Measurements from ENCODE around the gene CLTCL1. TPM values are rescaled to one million over a fixed set of nuclear protein-coding genes. Genes with fewer than 3 reads are reported as not detected.

Gene CLTCL1
- total and polyA plus RNA-seq, 9 of the 15 experiments (the other 6 are each of a cell fraction or from before 2014, with no cell fraction given) = 1.1 to 11.7 (median 5.0) TPM

DNA sequence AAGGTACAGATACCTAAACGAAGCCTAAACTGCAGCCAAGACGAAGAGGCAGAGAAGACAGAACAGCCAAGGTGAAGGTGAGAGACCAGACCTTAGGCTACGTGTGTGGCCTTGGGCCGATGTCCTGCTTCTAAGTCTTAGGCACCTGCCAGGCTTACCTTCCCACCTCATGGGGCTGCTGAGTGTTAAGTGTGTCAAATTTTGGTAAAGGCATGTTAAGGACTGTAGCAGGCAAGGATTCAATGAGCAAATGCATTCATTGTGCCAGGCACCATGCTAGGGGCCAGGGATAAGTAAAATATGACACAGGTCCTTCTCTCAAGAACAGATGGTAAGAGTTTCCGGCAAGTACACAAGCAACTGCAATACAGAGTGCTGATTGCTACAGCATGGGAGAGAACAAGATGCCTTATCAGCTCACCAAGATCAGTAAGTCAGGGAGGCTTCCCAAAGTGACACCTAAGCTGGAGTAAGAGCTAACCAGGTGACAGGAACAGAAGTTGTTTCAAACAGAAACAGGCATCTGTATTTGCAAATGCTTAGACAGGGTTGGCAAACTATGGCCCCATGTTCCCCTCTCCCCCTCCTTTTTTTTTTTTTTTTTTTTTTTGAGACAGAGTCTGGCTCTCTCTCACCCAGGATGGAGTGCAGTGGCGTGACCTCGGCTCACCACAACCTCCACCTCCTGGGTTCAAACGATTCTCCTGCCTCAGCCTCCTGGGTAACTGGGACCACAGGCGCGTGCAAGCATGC lies 46.7 kb downstream of the CLTCL1 start (continued):
- peak; percentile 80; the same call in 1 of the 2 replicates for TF ChIP-seq CEBPG (CRISPR knock-in tag; IDR thresholded peaks at IDR 0.05)
- peak; percentile 94 to 99 for TF ChIP-seq CEBPG (tag; conservative IDR thresholded peaks at IDR 0.05 in 1 of 2, IDR thresholded peaks at IDR 0.05 in 1 of 2)
- 0 out of 2 replicates have a peak, but pooled peaks have one; percentile 34 for TF ChIP-seq ZNF707 (CRISPR knock-in tag; conservative IDR thresholded peaks at IDR 0.05)
- no peak for TF ChIP-seq ARID2 (IDR thresholded peaks at IDR 0.05)
- TF ChIP-seq, protein P1, sequence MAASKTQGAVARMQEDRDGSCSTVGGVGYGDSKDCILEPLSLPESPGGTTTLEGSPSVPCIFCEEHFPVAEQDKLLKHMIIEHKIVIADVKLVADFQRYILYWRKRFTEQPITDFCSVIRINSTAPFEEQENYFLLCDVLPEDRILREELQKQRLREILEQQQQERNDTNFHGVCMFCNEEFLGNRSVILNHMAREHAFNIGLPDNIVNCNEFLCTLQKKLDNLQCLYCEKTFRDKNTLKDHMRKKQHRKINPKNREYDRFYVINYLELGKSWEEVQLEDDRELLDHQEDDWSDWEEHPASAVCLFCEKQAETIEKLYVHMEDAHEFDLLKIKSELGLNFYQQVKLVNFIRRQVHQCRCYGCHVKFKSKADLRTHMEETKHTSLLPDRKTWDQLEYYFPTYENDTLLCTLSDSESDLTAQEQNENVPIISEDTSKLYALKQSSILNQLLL (CRISPR knock-in tag; IDR thresholded peaks at IDR 0.05; ENCODE audit: borderline replicate concordance) = peak; percentile 11; the same call in 1 of the 2 replicates
- TF ChIP-seq, protein P2, sequence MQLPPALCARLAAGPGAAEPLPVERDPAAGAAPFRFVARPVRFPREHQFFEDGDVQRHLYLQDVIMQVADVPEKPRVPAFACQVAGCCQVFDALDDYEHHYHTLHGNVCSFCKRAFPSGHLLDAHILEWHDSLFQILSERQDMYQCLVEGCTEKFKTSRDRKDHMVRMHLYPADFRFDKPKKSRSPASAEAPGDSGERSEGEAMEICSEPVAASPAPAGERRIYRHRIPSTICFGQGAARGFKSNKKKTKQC (CRISPR knock-in tag; IDR thresholded peaks at IDR 0.05) = 0 out of 2 replicates have a peak, but pooled peaks have one; percentile 42
- 0 out of 2 replicates have a peak, but pooled peaks have one; percentile 76 for TF ChIP-seq ZNF76 (CRISPR knock-in tag; IDR thresholded peaks at IDR 0.05; ENCODE audit: borderline replicate concordance)
- TF ChIP-seq MEF2D (tag; conservative IDR thresholded peaks at IDR 0.05; ENCODE audit: low read depth) = no peak
- TF ChIP-seq POLR3G (IDR thresholded peaks at IDR 0.05; ENCODE audit: extremely low read depth, insufficient read length, insufficient replicate concordance) = no peak
- TF ChIP-seq HOXB6 (CRISPR knock-in tag; IDR thresholded peaks at IDR 0.05; ENCODE audit: borderline replicate concordance) = 0 out of 2 replicates have a peak, but pooled peaks have one; percentile 37
- TF ChIP-seq, protein P3, sequence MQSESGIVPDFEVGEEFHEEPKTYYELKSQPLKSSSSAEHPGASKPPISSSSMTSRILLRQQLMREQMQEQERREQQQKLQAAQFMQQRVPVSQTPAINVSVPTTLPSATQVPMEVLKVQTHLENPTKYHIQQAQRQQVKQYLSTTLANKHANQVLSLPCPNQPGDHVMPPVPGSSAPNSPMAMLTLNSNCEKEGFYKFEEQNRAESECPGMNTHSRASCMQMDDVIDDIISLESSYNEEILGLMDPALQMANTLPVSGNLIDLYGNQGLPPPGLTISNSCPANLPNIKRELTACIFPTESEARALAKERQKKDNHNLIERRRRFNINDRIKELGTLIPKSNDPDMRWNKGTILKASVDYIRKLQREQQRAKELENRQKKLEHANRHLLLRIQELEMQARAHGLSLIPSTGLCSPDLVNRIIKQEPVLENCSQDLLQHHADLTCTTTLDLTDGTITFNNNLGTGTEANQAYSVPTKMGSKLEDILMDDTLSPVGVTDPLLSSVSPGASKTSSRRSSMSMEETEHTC (IDR thresholded peaks at IDR 0.05) = no peak
- TF ChIP-seq BMI1 (IDR thresholded peaks at IDR 0.05; ENCODE audit: low read length) = no peak
- 0 out of 2 replicates have a peak, but pooled peaks have one; percentile 42 for TF ChIP-seq ZNF165 (CRISPR knock-in tag; IDR thresholded peaks at IDR 0.05; ENCODE audit: borderline replicate concordance)
- peak; percentile 50; the same call in 1 of the 2 replicates for TF ChIP-seq SMARCA4 (IDR thresholded peaks at IDR 0.05)
- peak; percentile 23; the same call in 1 of the 2 replicates for TF ChIP-seq TOE1 (IDR thresholded peaks at IDR 0.05; ENCODE audit: borderline replicate concordance)
- no peak; the same call in 1 of the 2 replicates for TF ChIP-seq TOE1 (CRISPR knock-in tag; IDR thresholded peaks at IDR 0.05; ENCODE audit: borderline replicate concordance, low read depth)
- peak; percentile 26 to 59; a peak in 2 of 4 replicates for TF ChIP-seq SRF (CRISPR knock-in tag; IDR thresholded peaks at IDR 0.05)
- TF ChIP-seq, protein P4, sequence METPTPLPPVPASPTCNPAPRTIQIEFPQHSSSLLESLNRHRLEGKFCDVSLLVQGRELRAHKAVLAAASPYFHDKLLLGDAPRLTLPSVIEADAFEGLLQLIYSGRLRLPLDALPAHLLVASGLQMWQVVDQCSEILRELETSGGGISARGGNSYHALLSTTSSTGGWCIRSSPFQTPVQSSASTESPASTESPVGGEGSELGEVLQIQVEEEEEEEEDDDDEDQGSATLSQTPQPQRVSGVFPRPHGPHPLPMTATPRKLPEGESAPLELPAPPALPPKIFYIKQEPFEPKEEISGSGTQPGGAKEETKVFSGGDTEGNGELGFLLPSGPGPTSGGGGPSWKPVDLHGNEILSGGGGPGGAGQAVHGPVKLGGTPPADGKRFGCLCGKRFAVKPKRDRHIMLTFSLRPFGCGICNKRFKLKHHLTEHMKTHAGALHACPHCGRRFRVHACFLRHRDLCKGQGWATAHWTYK (CRISPR knock-in tag; IDR thresholded peaks at IDR 0.05) = peak; percentile 52; the same call in 1 of the 2 replicates
- peak; percentile 72 for TF ChIP-seq MYC (IDR thresholded peaks at IDR 0.05; ENCODE audit: low read depth, low read length)
- TF ChIP-seq MYC (CRISPR knock-in tag; IDR thresholded peaks at IDR 0.05; ENCODE audit: borderline replicate concordance, low read depth) = no peak
- peak; percentile 58 for TF ChIP-seq GABPA (tag; conservative IDR thresholded peaks at IDR 0.05; ENCODE audit: low read depth)
- TF ChIP-seq ETV5 (CRISPR knock-in tag; IDR thresholded peaks at IDR 0.05; ENCODE audit: low read depth) = peak; percentile 49; the same call in 1 of the 2 replicates
- no peak for TF ChIP-seq MEIS2 (IDR thresholded peaks at IDR 0.05; ENCODE audit: partially characterized antibody)
- TF ChIP-seq KHSRP (IDR thresholded peaks at IDR 0.05) = no peak
